DMS 273 treated with DMSO at 0.1 percent for 48 hours (cell line): ENCODE results near the gene SLC7A6OS.

ENCODE experiments used
- DNase-seq: peaks from one replicate; lab custom pipeline; 2025; lab: John Stamatoyannopoulos, UW

The SLC7A6OS gene

DNA sequence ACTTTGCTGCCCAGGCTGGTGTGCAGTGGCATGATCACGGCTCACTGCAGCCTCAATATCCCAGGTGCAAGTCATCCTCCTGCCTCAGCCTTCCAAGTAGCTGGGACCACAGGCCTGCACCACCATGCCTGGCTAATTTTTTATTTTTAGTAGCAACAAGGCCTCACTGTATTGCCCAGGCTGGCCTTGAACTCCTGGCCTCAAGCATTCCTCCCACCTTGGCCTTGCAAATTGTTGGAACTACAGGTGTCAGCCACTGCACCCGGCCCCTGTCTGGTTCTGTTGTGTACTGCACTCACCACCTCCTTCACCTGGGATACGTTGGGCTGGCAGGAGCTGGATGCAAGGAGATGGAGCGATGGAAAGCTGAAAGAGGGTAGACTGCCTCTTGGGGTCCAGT is 57.0 kb downstream of the SLC7A6OS start:
- no peak for DNase-seq

DNA sequence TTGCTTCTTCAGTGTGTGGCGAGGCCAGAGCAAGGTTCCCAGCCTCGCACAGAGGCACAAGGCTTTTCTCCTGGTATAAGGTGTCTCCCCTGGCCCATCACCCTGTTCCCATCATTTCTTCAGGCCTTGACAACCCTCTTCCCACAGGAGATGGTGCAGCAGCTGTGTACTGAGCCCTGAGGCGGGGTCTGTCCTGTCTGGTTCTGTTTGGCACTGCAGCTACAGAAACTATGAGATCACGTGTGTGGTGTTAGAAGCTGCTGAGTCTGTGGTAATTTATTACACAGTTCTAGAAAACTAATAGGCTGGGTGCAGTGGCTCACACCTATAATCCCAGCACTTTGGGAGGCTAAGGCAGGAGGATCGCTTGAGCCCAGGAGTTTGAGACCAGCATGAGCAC is 58.4 kb downstream of the SLC7A6OS start:
- no peak for DNase-seq

DNA sequence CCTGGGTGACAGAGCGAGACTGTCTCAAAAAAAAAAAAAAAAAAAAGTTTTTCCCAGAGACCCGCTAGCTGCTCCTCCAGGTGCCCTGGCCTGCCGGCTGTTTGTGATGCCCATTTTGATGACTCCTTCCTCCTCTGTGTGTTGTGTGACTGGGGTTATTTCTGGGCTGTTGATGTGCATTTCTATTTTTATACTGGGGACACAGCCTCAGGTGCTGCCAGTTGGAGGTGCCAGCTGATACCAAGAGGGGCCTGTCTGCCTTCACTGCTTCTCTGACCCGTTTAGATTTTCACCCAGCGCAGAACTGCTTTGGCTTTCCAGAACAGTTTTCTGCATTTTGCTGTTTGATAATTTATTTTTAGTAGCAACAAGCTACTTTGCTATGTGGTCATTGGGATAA is 58.9 kb downstream of the SLC7A6OS start:
- no peak for DNase-seq

DNA sequence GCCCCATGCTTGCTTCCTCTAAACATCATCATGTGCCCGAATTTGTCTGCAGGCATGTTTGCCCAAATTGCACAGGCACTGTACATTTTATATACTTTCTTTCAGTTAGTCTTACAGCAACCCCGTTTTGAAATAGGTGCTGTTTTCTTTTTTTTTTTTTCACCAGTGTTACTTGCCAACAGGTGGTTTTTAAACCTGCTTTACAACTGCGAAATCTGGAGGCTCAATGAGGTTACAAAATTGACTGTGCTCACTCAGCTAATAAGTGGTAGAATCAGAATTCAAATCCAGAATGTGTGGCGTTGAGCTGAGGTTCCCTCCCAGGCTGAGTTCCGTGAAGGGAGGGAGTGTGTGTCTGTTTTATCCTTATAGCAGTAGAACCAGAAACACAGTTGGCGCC is 59.8 kb downstream of the SLC7A6OS start:
- no peak for DNase-seq

DNA sequence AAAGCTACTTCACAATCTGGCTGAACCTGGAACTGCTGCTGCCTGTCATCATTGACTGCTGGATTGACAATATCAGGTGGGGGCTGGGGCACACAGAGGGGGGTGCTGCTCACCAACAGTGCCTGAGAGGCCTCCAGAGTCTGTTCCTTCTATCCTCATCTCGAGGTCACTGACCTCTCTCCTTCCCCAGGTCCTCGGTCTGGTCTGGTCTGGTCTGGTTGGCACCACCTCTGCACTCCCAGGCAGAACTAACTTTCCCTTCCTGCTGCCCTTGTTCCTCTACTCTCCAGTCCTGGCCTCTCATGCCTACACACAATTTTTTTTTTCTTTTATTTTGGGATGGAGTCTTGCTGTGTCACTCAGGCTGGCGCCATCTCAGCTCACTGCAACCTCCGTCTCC is 61.4 kb downstream of the SLC7A6OS start:
- no peak for DNase-seq
